HG02840 (cell line): ENCODE data around the gene ZFYVE26.

Experiments used
- ATAC-seq: cut with Tn5 transposase; IDR thresholded peaks from one replicate; pipeline ENCODE4 v1.9.1; 2021; ENCODE audit warnings: mild to moderate bottlenecking, moderate library complexity, moderate number of reproducible peaks; ENCODE audit not compliant: unreplicated experiment, low FRiP score

The ZFYVE26 gene

GRCh38 chr14:67817750-67818438, 1.5 kb upstream of the ZFYVE26 start:
- ATAC-seq, result no peak

DNA sequence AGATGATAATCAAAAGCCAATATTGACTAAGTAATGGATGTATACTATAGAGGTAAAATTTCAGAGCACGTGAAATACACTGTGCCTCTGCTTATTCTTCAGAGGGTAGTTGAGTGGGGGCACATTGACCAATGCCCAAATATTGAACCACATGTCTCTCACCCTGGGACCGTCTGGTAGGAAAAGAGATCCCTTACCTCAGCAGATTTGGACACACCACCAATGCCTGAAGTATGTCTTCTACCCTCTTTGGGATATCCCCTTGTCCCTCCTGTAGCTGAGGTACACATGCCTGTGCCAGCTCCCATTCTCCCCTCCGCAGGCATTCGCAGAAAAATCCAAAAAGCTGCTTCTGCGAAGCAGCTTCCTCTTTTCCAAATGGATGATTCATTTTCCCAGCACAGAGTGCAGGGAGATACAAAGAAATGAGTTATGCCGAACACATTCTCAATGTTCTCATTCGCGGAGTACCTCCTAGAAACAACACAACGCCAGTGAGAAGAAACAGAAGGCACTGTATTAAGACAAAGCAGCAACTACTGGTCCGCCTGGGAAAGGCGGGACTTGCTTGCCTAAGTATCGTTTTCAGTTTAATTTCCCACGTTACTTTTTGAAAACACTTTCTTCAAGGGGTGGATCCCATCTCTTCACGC, 691 bp downstream of the ZFYVE26 start:
- no peak for ATAC-seq

- no peak for ATAC-seq
Measured at GRCh38 chr14:67814821-67815220, 1.6 kb downstream of the ZFYVE26 start.

GRCh38 chr14:67806246-67806645, 10.1 kb downstream of the ZFYVE26 start:
- no peak for ATAC-seq

GRCh38 chr14:67800743-67801142, 15.6 kb downstream of the ZFYVE26 start:
- no peak for ATAC-seq

DNA sequence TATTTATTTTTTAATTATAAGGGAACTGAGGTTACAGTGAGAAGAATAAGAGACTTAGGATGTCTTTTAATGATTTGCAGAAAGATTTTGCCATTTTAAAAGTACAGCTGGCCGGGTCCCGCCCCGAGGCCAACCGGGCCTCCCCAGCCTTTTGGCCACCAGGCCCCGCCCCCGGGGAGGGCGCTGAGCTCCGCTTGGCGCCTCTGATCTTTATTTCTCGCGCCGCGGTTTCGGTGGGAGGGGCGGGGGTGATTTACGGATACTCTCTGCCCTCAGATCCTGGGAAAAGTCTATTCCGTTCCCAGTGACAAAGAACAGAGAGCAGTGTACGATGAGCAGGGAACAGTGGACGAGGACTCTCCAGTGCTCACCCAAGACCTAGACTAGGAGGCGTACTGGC, 17.7 kb downstream of the ZFYVE26 start:
- no peak for ATAC-seq

- ATAC-seq, result no peak
Measured at GRCh38 chr14:67787673-67788072, 28.7 kb downstream of the ZFYVE26 start.

DNA sequence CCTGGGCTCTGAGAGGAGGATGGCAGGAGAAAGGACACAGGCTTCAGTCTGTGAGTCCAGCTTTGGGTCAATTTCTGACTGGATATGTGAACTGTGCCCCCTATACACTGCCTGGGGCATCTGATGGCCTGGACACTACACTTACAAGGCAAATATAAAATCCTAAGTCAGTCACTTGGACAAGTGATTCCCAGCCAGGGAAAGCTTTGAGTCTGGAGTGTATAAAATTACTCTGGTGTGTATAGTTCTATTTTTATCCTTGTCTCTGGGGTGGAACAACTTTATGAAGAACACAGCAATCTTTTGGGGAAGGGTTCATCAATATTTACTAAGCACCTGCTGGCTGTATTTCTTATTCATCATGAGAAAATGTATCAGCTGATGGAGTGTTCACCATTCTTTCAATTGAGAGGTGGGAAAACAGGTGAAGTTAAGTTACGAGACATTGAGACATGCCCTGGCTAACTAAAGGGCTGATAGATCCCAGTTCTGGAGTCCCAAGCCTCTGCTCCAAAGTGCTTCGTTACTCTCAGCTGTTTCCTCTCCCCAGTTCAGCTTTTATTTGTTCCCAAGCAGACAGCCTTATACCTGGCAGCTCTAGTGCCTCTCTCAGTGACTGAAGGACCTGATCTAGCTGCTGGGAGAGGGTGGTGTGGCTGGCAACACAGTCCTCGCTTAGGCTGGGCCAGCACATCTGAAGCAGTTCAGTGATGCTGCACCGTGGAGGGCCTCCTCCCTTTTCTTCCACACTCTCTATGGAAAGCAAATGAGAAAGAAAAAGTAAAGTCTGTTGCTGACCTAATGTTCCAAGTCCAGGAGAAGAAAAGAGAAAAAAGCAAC, 30.9 kb downstream of the ZFYVE26 start:
- ATAC-seq, result no peak

- no peak for ATAC-seq
Measured at GRCh38 chr14:67784244-67784823, 32.1 kb downstream of the ZFYVE26 start.

GRCh38 chr14:67782090-67782489, 34.3 kb downstream of the ZFYVE26 start:
- ATAC-seq, result no peak

DNA sequence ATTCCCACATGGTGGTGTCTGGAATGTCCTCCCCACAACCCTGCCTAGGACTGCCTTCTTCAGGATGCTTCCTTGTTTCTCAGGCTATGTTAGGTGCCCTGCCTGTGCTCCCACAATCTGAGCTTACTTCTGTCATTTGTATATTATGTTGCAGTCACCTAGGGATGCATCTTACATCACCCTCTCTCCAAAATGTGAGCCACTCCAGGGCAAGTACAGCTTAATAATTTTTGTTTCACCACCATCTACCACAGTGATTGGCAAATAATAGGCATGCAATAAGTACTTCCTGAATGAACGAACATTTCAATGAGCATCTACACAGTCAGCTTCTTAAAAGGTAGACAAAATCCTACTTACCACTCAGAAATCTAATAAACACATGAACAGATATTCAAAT, 37.6 kb downstream of the ZFYVE26 start:
- no peak for ATAC-seq

DNA sequence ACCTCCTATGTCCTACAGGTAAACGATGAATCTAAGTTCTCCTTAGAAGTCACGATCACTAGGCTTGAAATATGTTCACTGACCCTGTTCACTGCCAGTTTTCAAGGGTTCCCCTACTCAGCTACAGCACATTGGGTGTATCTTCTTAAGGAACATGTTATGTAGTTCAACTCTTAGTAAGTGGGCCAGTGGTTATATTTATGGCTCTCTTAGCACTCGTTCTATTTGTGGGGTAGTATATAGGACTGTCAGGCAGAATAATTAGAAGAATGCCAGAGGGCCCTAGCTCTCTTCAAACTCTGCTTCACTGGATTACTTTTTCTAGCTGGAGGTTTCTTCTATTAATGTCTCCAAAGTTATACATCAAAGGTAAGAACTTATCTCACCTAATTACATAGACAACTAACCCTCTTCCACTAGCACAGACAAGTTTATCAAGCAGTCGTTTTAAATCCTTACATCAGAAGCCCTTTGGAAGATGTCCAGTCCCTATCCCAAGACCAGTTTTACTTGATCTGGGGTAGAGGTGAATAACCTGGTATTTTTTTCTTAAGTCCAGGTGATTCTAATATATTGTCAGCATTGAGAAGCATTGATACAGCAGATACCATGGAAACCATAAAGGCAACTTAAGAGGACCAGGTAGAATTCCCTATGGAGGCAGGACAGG, 39.6 kb downstream of the ZFYVE26 start:
- no peak for ATAC-seq

DNA sequence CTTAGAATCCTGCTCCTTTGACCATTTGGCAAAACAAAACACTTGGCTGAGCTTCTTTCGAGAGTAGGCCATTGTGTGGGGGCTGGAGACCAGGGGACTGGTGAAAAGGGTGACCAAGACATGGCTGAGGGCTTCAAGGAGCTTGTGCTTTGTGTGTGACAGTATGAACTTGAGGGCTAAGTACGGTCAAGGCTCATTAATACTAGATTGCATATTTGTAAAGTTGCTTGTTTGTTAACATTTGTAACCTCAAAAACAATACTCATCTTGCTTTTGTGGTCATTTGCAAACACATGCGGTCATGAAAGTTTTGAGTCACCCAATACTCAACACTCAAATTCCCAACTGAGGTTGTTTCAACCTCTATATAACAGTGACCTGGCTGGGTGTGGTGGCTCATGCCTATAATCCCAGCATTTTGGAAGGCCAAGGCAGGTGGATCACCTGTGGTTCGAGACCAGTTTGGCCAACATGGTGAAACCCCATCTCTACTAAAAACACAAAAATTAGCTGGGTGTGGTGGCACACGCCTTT, 42.5 kb downstream of the ZFYVE26 start:
- no peak for ATAC-seq

- ATAC-seq, result no peak
Measured at GRCh38 chr14:67768219-67768618, 48.2 kb downstream of the ZFYVE26 start.

- ATAC-seq, result no peak
Measured at GRCh38 chr14:67766035-67766680, 50.2 kb downstream of the ZFYVE26 start.

GRCh38 chr14:67765192-67765834, 51.1 kb downstream of the ZFYVE26 start:
- ATAC-seq, result no peak

DNA sequence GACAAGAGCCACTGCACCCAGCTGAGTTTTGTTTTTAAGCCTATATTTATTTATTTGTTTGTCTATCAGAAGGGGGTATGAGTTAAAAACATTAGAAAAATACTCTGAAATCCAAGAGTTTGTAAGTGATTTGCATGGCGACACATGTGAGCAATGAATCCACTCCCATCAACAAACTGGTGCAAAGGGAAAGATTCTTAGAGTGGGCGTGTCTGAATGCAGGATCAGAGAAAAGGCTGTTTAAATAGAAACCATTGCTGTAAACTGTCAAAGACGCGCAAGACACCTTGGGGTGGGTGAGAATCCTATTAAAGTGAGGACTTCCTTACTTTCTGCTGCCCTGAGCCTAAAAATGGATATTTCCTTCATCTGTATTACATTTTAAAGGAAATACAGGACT, 51.9 kb downstream of the ZFYVE26 start:
- ATAC-seq, result no peak

GRCh38 chr14:67763158-67763822, 53.1 kb downstream of the ZFYVE26 start:
- ATAC-seq, result no peak

DNA sequence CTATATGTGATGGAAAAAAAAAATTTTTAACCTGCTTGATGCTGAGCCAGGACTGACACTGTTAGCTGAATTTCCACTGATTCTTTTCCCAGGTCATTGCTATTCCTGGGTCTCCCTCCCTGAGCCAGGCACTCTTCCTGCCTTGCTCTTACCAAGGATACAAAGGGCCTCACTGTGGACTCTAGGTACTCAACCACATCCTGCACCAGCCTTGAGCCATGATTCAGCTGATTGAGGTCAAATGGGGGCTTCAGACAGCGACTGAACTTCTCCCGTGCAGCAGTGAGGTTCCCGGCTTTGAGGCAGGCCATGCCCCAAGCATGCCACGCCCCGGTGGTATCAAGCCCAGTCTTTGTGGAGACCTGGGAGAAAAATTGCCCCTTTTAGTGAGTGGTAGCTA, 54.3 kb downstream of the ZFYVE26 start:
- no peak for ATAC-seq
